ENCODE results near the gene ZNF804A.
"Not testable (repeated sequence)": the region's sequence is repeated elsewhere in the genome, so short reads cannot be mapped to it uniquely, and the experiment has no call there.

ZNF804A gene

GRCh38 chr2:184698476-184698875 lies 100.1 kb downstream of the ZNF804A start:
- in situ Hi-C loops (cut with MboI; ENCODE audit: low sequenced_read_pairs) = no loop called here

- in situ Hi-C loops (cut with MboI; ENCODE audit: low sequenced_read_pairs) = no loop called here
These were observed 123.6 kb downstream of the ZNF804A start for GRCh38 chr2:184721881-184722280.

GRCh38 chr2:184727813-184728212 lies 129.5 kb downstream of the ZNF804A start:
- in situ Hi-C loops (cut with MboI; ENCODE audit: low sequenced_read_pairs) = no loop called here

GRCh38 chr2:184728411-184728810 lies 130.1 kb downstream of the ZNF804A start:
- in situ Hi-C loops (cut with MboI; ENCODE audit: low sequenced_read_pairs) = no loop called here

- in situ Hi-C loops (cut with MboI; ENCODE audit: low sequenced_read_pairs) = no loop called here
These were observed 131.3 kb downstream of the ZNF804A start for GRCh38 chr2:184729581-184729980.

- in situ Hi-C loops (cut with MboI; ENCODE audit: low sequenced_read_pairs) = no loop called here
These were observed 132.0 kb downstream of the ZNF804A start for GRCh38 chr2:184730288-184730687.

GRCh38 chr2:184734338-184734737 lies 136.0 kb downstream of the ZNF804A start:
- in situ Hi-C loops (cut with MboI; ENCODE audit: low sequenced_read_pairs) = no loop called here

GRCh38 chr2:184735611-184736010 lies 137.3 kb downstream of the ZNF804A start:
- in situ Hi-C loops (cut with MboI; ENCODE audit: low sequenced_read_pairs) = no loop called here

- in situ Hi-C loops (cut with MboI; ENCODE audit: low sequenced_read_pairs) = no loop called here
These were observed 144.8 kb downstream of the ZNF804A start for GRCh38 chr2:184743096-184743495.

- in situ Hi-C loops (cut with MboI; ENCODE audit: low sequenced_read_pairs) = no loop called here
These were observed 157.8 kb downstream of the ZNF804A start for GRCh38 chr2:184756161-184756560.

- in situ Hi-C loops (cut with MboI; ENCODE audit: low sequenced_read_pairs) = no loop called here
These were observed 158.6 kb downstream of the ZNF804A start for GRCh38 chr2:184756885-184757284.

- in situ Hi-C loops (cut with MboI; ENCODE audit: low sequenced_read_pairs) = not testable (repeated sequence)
These were observed 161.4 kb downstream of the ZNF804A start for GRCh38 chr2:184759557-184760255.

- in situ Hi-C loops (cut with MboI; ENCODE audit: low sequenced_read_pairs) = no loop called here
These were observed 162.6 kb downstream of the ZNF804A start for GRCh38 chr2:184760931-184761330.

GRCh38 chr2:184765112-184765895 lies 167.0 kb downstream of the ZNF804A start:
- in situ Hi-C loops (cut with MboI; ENCODE audit: low sequenced_read_pairs) = no loop called here

GRCh38 chr2:184767059-184767458 lies 168.7 kb downstream of the ZNF804A start:
- in situ Hi-C loops (cut with MboI; ENCODE audit: low sequenced_read_pairs) = no loop called here

- in situ Hi-C loops (cut with MboI; ENCODE audit: low sequenced_read_pairs) = no loop called here
These were observed 170.7 kb downstream of the ZNF804A start for GRCh38 chr2:184769023-184769422.

- in situ Hi-C loops (cut with MboI; ENCODE audit: low sequenced_read_pairs) = no loop called here
These were observed 171.4 kb downstream of the ZNF804A start for GRCh38 chr2:184769686-184770085.

- in situ Hi-C loops (cut with MboI; ENCODE audit: low sequenced_read_pairs) = no loop called here
These were observed 181.4 kb downstream of the ZNF804A start for GRCh38 chr2:184779777-184780176.

- in situ Hi-C loops (cut with MboI; ENCODE audit: low sequenced_read_pairs) = no loop called here
These were observed 182.1 kb downstream of the ZNF804A start for GRCh38 chr2:184780384-184780783.

GRCh38 chr2:184780944-184781343 lies 182.6 kb downstream of the ZNF804A start:
- in situ Hi-C loops (cut with MboI; ENCODE audit: low sequenced_read_pairs) = no loop called here

GRCh38 chr2:184783576-184783975 lies 185.2 kb downstream of the ZNF804A start:
- in situ Hi-C loops (cut with MboI; ENCODE audit: low sequenced_read_pairs) = no loop called here

GRCh38 chr2:184793176-184793575 lies 194.8 kb downstream of the ZNF804A start:
- in situ Hi-C loops (cut with MboI; ENCODE audit: low sequenced_read_pairs) = no loop called here

All from HL-60/S4 treated with retinoic acid at 250 ng/mL for 4 days and 3 days (cell line).